GM10847 (cell line): ENCODE measurements around the gene S100A7A.

Experiments
- POLR2A ChIP-seq: IDR thresholded peaks from 2 replicates; pipeline ENCODE4 v1.6.1; 2011; ENCODE audit not compliant: insufficient read length; ENCODE audit errors: extremely low read depth

Gene S100A7A

GRCh38 chr1:153434746-153435455, 18.6 kb downstream of the S100A7A start:
- TF ChIP-seq POLR2A = no peak

- TF ChIP-seq POLR2A = no peak
Measured at GRCh38 chr1:153437236-153437635, 20.9 kb downstream of the S100A7A start.

DNA sequence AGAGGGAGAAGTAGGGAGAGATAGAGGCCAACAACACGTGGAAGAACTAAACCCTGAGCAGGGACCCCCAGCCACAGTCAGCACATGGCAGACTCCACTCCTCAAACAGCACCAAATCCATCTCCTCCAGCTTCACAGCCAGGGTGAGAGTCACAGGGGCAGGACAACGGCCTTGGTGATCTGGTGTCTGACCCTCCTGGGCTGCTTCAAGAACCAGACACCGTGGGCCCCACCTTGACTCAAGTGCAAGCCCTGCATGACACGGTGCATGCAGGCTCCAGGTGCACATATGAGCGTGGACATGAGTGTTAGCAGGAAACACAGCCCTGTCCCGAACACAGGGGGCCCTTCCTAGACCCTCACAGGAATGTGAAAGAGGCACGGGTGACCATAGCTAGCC, 22.3 kb downstream of the S100A7A start:
- no peak for TF ChIP-seq POLR2A

DNA sequence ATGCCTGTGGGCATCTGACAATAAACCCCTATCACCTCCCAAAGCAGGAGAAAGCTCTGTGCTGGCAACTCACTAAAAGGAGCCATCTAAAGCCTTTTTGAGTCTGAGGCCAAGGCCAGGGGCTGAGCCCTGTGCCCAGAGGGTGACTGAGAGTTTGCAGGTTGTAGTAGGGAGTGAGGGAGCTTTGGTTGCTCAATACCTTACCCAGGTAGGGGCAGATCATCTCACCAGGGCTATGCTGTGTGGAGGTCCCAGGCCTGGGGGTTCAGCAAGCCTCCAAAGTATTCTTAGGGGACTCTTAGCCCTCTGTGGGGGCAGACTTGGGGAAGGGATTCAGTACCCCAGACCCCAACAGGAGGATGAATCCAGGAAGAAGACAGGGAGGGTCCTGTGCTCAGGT, 23.0 kb downstream of the S100A7A start:
- TF ChIP-seq POLR2A = no peak

- TF ChIP-seq POLR2A = no peak
Measured at GRCh38 chr1:153441238-153441755, 25.0 kb downstream of the S100A7A start.

GRCh38 chr1:153443486-153443885, 27.2 kb downstream of the S100A7A start:
- TF ChIP-seq POLR2A = no peak

- TF ChIP-seq POLR2A = no peak
Measured at GRCh38 chr1:153444078-153444477, 27.8 kb downstream of the S100A7A start.

GRCh38 chr1:153447498-153448170, 31.3 kb downstream of the S100A7A start:
- TF ChIP-seq POLR2A = no peak

DNA sequence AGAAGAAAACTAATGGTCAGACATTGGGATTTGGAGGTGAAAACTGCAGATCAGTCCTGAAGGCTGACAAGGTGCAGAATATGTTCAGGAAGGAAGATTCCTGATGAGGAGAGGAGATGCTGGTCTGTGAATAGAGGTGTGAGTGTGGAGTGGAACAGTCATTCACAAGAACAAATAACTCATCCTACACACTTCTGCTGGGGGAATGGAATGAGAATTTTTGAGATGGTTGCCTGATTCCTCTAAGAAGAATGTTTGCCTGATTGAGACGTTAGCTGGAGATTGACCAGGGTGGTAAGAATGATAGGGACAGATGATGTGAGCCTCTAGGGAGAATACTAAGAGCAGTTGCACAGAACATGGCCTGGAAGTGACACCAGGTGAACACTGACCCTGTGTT, 40.1 kb downstream of the S100A7A start:
- no peak for TF ChIP-seq POLR2A

DNA sequence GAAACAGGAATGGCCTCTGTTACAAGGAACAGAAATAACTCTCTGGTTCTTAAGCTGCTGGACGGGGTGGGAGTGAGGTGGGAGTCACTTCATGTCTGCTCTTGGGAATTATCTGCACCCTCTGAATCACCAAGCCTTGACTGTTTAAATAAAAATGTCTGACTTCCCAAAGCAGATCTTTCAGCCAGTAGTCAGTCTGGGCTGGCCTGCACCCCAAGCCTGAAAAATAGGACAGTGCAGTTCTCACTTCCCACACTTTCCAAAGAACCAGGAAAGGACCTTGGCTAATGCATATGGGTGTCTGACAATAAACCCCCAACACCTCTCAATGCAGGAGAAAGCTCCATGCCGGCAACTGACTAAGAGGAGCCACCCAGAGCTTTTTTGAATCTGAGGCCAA, 43.3 kb downstream of the S100A7A start:
- TF ChIP-seq POLR2A = no peak

- no peak for TF ChIP-seq POLR2A
Measured at GRCh38 chr1:153460551-153460950, 44.2 kb downstream of the S100A7A start, which contains the start of gene S100A7. Gene S100A7 (minus strand): TSS chr1:153460651. CDS start chr1:153459013, 1,638 bp downstream.

GRCh38 chr1:153465811-153466636, 49.7 kb downstream of the S100A7A start:
- TF ChIP-seq POLR2A = no peak

DNA sequence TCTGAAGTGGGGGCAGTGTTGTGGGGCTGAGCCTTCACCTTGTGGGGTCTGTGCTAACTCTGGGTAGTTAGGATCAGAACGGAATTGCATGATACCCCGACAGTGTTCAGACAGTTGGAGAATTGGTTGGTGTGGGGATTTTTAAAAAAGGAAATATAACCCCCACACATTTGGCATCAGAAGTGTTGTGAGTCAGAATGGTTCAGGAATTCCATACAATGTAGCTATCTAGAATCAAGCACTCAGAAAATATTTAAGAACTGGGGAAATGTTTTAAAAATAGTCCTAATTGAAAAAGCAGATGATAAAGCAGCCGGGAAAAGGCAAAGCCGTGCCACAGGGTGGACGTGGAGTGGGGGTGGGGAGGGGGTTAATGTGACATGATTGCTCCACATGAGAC, 50.6 kb downstream of the S100A7A start:
- no peak for TF ChIP-seq POLR2A

DNA sequence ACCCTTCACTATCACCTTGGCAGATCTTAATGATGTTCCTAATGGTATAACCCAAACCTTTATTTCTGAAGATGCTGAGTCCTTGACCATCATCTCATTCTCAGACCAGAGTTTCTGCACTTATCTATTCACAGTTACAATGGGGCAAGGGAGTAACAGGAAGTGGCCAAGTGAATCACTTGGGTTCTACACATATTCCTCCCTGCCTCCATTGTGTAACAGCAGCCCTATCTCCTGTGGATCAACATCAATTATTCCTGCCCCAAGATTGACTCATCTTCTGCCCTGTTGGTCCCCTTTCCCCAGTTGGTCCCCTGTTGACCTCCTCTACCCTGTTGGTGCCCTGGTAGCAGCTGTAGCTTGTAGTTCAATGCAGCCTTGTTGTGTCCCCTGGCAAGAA, 54.4 kb downstream of the S100A7A start:
- TF ChIP-seq POLR2A = no peak
